IMR-90 (cell line): ENCODE data around the gene TMEM9. TPM values are rescaled to one million over a fixed set of nuclear protein-coding genes. Genes with fewer than 3 reads are reported as not detected.

Experiments
- polyA plus RNA-seq, 3 experiments: library from polyadenylated mRNA; depleted of rRNA; stranded (reverse); fragments of >200 nt; gene quantifications; 2 replicates each; pipeline ENCODE4 v1.2.3, GENCODE V29; 2012; ENCODE audit warnings: low replicate concordance in 1 of 3
- total RNA-seq: library from RNA; depleted of rRNA; stranded (reverse); fragments of >200 nt; gene quantifications from 2 replicates; pipeline ENCODE4 v1.2.3, GENCODE V29; 2012; rRNA removed

The TMEM9 gene
- total and polyA plus RNA-seq, 2 of the 4 experiments (the other 2 are of a cell fraction) = 76.7 to 107 TPM

Other genes starting within 250 kb of the TMEM9 start
- gene KIF21B, start 130.8 kb downstream of the TMEM9 start, total RNA-seq = 0.36 and 0.56 TPM in 2 replicates
- gene KIF21B, start 130.8 kb downstream of the TMEM9 start, polyA plus RNA-seq (2012; rRNA removed) = 0.55 and 0.60 TPM in 2 replicates
- not detected in 2 replicates for gene CACNA1S, start 42.0 kb downstream of the TMEM9 start, total RNA-seq
- not detected in 2 replicates for gene CACNA1S, start 42.0 kb downstream of the TMEM9 start, polyA plus RNA-seq (2012; rRNA removed)
- gene ASCL5, start 27.3 kb downstream of the TMEM9 start, total RNA-seq = not detected in 2 replicates
- gene ASCL5, start 27.3 kb downstream of the TMEM9 start, polyA plus RNA-seq (2012; rRNA removed) = not detected in 2 replicates
- gene IGFN1, start 36.4 kb upstream of the TMEM9 start, total RNA-seq = not detected in 2 replicates
- gene IGFN1, start 36.4 kb upstream of the TMEM9 start, polyA plus RNA-seq (2012; rRNA removed) = 0.04 and 0.05 TPM in 2 replicates
- under 0.01 and 0.18 TPM in 2 replicates for gene PKP1, start 129.0 kb upstream of the TMEM9 start, total RNA-seq
- gene PKP1, start 129.0 kb upstream of the TMEM9 start, polyA plus RNA-seq (2012; rRNA removed) = 0.16 and 0.36 TPM in 2 replicates
- gene TNNT2, start 223.2 kb upstream of the TMEM9 start, total RNA-seq = 0.18 and 0.56 TPM in 2 replicates
- 1.2 TPM in 2 replicates for gene TNNT2, start 223.2 kb upstream of the TMEM9 start, polyA plus RNA-seq (2012; rRNA removed)
- under 0.01 TPM in 1 of 2 replicates, not detected in the other for gene LAD1, start 244.8 kb upstream of the TMEM9 start, total RNA-seq
- gene LAD1, start 244.8 kb upstream of the TMEM9 start, polyA plus RNA-seq (2012; rRNA removed) = 0.07 and 0.09 TPM in 2 replicates